Measurements from ENCODE around the gene PPM1H.

Gene PPM1H

DNA sequence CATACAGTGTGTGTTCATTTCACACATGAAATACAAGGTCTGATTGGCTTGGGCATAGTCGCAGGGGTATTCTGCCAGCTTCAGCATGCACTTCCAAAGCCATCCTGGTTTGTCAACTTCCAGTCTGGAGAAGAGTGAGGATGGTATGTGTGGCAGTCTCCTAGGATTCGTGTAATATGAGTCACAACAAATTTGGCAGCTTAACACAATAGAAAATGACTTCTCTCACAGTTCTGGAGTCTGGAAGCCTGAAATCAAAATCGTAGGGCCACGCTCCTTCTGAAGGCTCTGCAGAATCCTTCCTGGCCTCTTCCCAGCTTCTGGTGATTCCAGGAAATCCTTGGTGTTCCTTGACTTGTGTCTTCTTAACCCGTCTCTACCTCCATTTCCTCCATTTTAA lies 167.5 kb downstream of the PPM1H start:
- H3K27me3 ChIP-seq (replicated peaks; ENCODE audit: control insufficient read depth, insufficient read depth, low read length): no peaks in the 10 kb centered on the region
- no peak overlapping the region for H3K4me3 ChIP-seq (replicated peaks; ENCODE audit: low read depth, low read length)
- TF ChIP-seq, protein P1, sequence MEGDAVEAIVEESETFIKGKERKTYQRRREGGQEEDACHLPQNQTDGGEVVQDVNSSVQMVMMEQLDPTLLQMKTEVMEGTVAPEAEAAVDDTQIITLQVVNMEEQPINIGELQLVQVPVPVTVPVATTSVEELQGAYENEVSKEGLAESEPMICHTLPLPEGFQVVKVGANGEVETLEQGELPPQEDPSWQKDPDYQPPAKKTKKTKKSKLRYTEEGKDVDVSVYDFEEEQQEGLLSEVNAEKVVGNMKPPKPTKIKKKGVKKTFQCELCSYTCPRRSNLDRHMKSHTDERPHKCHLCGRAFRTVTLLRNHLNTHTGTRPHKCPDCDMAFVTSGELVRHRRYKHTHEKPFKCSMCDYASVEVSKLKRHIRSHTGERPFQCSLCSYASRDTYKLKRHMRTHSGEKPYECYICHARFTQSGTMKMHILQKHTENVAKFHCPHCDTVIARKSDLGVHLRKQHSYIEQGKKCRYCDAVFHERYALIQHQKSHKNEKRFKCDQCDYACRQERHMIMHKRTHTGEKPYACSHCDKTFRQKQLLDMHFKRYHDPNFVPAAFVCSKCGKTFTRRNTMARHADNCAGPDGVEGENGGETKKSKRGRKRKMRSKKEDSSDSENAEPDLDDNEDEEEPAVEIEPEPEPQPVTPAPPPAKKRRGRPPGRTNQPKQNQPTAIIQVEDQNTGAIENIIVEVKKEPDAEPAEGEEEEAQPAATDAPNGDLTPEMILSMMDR (IDR thresholded peaks at IDR 0.05; ENCODE audit: insufficient read depth, low read length, poor library complexity, severe bottlenecking): no peak
- no peaks in the 10 kb centered on the region for H3K36me3 ChIP-seq (ENCODE audit: control insufficient read depth, insufficient read depth, low read length)
- no peak for DNase-seq (ENCODE audit: extremely low read depth, insufficient read length)

DNA sequence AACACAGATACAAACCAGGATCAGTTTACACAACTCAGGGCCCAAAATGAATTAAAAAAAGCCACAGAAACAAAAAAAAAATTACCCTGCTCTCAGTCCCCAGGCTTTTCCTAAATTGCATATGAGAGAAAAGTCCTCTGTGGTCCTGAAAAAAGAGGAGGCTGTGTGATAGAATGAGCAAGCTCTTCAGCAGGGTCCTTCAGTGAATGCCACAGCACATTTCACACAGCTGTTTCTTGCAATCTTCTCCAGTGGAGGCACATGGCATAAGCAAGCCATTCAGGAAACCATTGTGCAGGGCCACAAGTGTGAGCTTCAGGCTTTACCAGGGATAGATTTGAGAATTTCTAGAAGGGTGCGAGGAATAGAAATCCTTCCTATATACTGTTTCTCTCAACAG lies 168.5 kb downstream of the PPM1H start:
- no peaks in the 10 kb centered on the region for H3K27me3 ChIP-seq (replicated peaks; ENCODE audit: control insufficient read depth, insufficient read depth, low read length)
- TF ChIP-seq, protein P1 (IDR thresholded peaks at IDR 0.05; ENCODE audit: insufficient read depth, low read length, poor library complexity, severe bottlenecking): no peak
- no peak for DNase-seq (ENCODE audit: extremely low read depth, insufficient read length)
- no peak overlapping the region for H3K4me3 ChIP-seq (replicated peaks; ENCODE audit: low read depth, low read length)
- no peaks in the 10 kb centered on the region for H3K36me3 ChIP-seq (ENCODE audit: control insufficient read depth, insufficient read depth, low read length)

DNA sequence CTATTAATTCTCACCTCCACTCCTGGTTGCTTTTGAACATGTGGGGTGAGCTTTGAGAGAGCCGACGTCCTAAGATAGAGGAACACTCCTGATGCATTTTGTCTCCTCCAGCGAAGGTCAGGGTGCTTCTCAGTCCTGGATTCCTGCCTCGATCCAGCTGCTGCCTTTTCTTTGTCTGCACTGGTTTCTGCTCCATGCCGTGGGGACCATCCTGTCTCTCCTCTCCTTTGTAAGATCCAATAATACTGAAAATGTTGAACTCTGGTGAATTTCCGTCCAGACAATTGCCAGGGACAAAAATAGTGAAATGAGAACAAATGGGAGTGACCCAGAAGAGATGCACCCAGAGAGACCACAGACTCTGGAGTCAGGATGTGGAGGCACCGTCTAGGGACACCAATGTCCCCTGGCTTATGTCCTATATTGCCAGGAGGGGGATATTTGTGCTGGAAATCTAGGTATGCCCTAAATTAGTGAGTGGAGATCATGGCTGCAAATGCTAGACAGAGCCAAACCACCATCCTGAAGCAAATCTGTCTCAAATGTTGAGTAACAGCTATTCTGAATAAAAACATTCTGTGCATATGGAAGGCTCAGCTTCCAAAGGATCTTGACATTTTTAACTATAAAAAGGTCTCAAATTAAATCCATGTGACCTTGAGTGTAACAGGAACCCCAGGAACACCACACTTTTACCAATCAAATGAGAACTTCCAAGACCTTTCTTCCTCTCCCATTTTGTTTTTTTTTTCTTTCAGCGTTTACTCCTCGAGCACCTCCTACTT lies 170.9 kb downstream of the PPM1H start:
- TF ChIP-seq, protein P1 (IDR thresholded peaks at IDR 0.05; ENCODE audit: insufficient read depth, low read length, poor library complexity, severe bottlenecking): no peak
- H3K36me3 ChIP-seq (ENCODE audit: control insufficient read depth, insufficient read depth, low read length): no peaks in the 10 kb centered on the region
- DNase-seq (ENCODE audit: extremely low read depth, insufficient read length): no peak
- no peak overlapping the region for H3K4me3 ChIP-seq (replicated peaks; ENCODE audit: low read depth, low read length)
- no peaks in the 10 kb centered on the region for H3K27me3 ChIP-seq (replicated peaks; ENCODE audit: control insufficient read depth, insufficient read depth, low read length)

DNA sequence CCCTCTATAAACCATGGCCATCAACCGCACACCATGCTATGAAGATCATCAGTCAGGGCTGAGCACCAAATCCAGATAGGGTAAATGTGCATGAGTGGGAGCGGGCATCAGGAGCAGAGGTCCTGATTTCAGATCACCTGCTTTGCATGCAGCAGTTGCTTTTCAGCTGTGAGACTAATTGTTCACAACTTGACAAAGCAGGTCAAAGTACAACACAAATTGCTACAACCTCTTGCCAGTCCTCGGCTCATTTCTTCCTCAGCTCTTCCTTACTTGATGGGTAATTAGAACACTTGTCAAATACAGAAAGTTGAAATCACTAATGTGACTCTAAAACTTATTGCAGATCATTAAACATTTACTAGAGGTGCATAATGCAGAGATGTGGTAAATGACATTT lies 171.6 kb downstream of the PPM1H start:
- TF ChIP-seq, protein P1 (IDR thresholded peaks at IDR 0.05; ENCODE audit: insufficient read depth, low read length, poor library complexity, severe bottlenecking): no peak
- no peaks in the 10 kb centered on the region for H3K27me3 ChIP-seq (replicated peaks; ENCODE audit: control insufficient read depth, insufficient read depth, low read length)
- DNase-seq (ENCODE audit: extremely low read depth, insufficient read length): no peak
- no peak overlapping the region for H3K4me3 ChIP-seq (replicated peaks; ENCODE audit: low read depth, low read length)
- no peaks in the 10 kb centered on the region for H3K36me3 ChIP-seq (ENCODE audit: control insufficient read depth, insufficient read depth, low read length)

DNA sequence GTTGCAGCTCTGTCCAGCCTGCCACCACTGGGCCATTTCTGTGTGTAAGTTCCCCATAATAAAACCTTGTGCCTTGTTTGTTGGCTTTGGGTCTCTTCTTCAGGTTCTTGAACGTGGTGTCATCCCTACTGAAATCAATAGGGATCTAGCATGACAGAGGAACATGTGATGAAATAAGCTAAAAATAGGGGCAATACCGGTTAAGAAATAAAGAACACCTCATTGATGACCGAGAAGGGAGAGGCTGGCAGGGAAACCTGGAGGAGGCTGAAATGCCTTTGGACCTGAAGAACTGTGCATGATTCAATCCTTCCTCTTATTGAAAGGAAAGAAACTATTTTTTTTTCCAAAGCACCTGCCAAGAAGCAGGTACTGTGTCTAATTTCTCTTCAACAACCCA lies 172.3 kb downstream of the PPM1H start:
- DNase-seq (ENCODE audit: extremely low read depth, insufficient read length): no peak
- Histone ChIP-seq H3K4me3 (replicated peaks; ENCODE audit: low read depth, low read length) (no peak overlapping the region), H3K36me3 (ENCODE audit: control insufficient read depth, insufficient read depth, low read length) (no peaks in the 10 kb centered on the region), H3K27me3 (replicated peaks; ENCODE audit: control insufficient read depth, insufficient read depth, low read length) (no peaks in the 10 kb centered on the region)
- TF ChIP-seq, protein P1 (IDR thresholded peaks at IDR 0.05; ENCODE audit: insufficient read depth, low read length, poor library complexity, severe bottlenecking): no peak

Data from GM06990 (cell line).